Measurements from ENCODE around the gene TRPC3. TPM values are rescaled to one million over a fixed set of nuclear protein-coding genes. Genes with fewer than 3 reads are reported as not detected.

The TRPC3 gene
- total and polyA plus RNA-seq, 12 donors: 0.07 to 2.1 (median 0.13) TPM; not detected in 1

- Histone ChIP-seq H3K27ac (no peak overlapping the region), H3K27me3 (no peaks in the 10 kb centered on the region), H3K9me3 (replicated peaks in 1 of 3) (no peaks in the 10 kb centered on the region), H3K4me3 (no peak overlapping the region), H3K4me1 (replicated peaks in 1 of 2) (no peaks in the 10 kb centered on the region), H3K36me3 (replicated peaks in 1 of 2) (peaks cover 0 to 8% of the 10 kb centered on the region in 2 donors)
- 81 to 98% (median 92%) methylated on average over 3 to 5 of the region's 5 CpGs for WGBS, 4 donors
- TF ChIP-seq POLR2A (IDR thresholded peaks at IDR 0.05): no peak
- TF ChIP-seq CTCF (IDR thresholded peaks at IDR 0.05): no peak
- DNase-seq: no peak
- intact Hi-C loops (cut with DNase I): no loop called here
Observed at GRCh38 chr4:121829511-121829910, 122.3 kb downstream of the TRPC3 start.

Other genes starting within 250 kb of the TRPC3 start
- gene SMIM43, start 186.9 kb downstream of the TRPC3 start, total RNA-seq: under 1 TPM in 1 of 9 donors, not detected in 8; 0.14 TPM
- under 1 TPM in 2 of 3 donors, not detected in 1; 0.16 to 0.20 TPM for gene SMIM43, start 186.9 kb downstream of the TRPC3 start, polyA plus RNA-seq
- 10 to 100 TPM; 10.6 to 41.3 (median 15.6) TPM for gene EXOSC9, start 150.7 kb downstream of the TRPC3 start, total RNA-seq
- gene EXOSC9, start 150.7 kb downstream of the TRPC3 start, polyA plus RNA-seq: 10 to 100 TPM; 25.4 to 35.4 (median 32.9) TPM
- gene CCNA2, start 128.2 kb downstream of the TRPC3 start, total RNA-seq: 10 to 100 TPM in 1 of 9 donors, 1 to 10 TPM in 6, under 1 TPM in 2; 0.24 to 18.9 (median 2.3) TPM
- gene CCNA2, start 128.2 kb downstream of the TRPC3 start, polyA plus RNA-seq: 1 to 10 TPM in 2 of 3 donors, under 1 TPM in 1; 0.98 to 3.9 (median 2.7) TPM
- 10 to 100 TPM; 10.5 to 36.3 (median 14.6) TPM for gene BBS7, start 81.6 kb downstream of the TRPC3 start, total RNA-seq
- gene BBS7, start 81.6 kb downstream of the TRPC3 start, polyA plus RNA-seq: 10 to 100 TPM in 1 of 3 donors, 1 to 10 TPM in 2; 5.7 to 14.7 (median 8.1) TPM
- 100 to 1,000 TPM in 3 of 9 donors, 10 to 100 TPM in 6; 49.1 to 112 (median 75.0) TPM for gene BLTP1, start 200.3 kb upstream of the TRPC3 start, total RNA-seq
- 10 to 100 TPM; 20.2 to 40.3 (median 27.6) TPM for gene BLTP1, start 200.3 kb upstream of the TRPC3 start, polyA plus RNA-seq